HG03520 (cell line): ENCODE results near the gene ITPKC.
"Not testable (repeated sequence)": the region's sequence is repeated elsewhere in the genome, so short reads cannot be mapped to it uniquely, and the experiment has no call there.

Experiments used
- ATAC-seq: cut with Tn5 transposase; IDR thresholded peaks from one replicate; pipeline ENCODE4 v1.9.1; 2021; ENCODE audit warnings: mild to moderate bottlenecking, moderate library complexity; ENCODE audit not compliant: unreplicated experiment

The ITPKC gene

DNA sequence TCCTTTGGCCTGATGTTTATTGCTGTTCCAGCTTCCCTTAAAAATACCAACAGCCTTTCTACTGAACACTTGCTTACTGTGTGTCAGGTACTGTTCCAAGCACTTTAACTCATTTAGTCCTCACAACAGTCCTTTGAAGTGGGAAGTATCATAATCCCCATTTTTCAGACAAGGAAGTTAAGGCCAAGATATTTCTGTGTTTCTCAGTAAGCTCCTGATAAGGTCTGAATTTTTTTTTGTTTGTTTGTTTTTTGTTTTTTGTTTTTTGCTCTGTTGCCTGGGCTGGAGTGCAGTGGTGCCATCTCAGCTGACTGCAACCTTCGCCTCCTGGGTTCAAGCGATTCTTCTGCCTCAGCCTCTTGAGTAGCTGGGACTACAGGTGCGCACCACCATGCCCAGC lies 41.6 kb downstream of the ITPKC start:
- no peak for ATAC-seq

DNA sequence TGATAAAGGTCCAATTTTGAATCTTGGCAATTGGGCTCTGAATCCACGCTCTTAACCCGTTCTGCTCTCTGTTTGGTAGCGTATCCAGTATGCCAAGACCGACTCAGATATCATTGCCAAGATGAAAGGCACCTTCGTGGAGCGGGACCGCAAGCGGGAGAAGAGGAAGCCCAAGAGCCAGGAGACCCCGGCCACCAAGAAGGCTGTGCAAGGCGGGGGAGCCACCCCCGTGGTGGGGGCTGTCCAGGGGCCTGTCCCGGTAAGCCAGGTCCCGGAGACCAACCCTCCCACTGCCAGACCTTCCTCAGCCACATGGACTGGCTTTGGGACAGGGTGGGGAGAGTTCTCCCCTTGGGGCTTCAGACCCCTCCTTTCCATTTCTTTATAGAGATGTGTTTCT lies 42.4 kb downstream of the ITPKC start:
- no peak for ATAC-seq

- ATAC-seq: no peak
These were observed 46.0 kb downstream of the ITPKC start for GRCh38 chr19:40762754-40763470.

DNA sequence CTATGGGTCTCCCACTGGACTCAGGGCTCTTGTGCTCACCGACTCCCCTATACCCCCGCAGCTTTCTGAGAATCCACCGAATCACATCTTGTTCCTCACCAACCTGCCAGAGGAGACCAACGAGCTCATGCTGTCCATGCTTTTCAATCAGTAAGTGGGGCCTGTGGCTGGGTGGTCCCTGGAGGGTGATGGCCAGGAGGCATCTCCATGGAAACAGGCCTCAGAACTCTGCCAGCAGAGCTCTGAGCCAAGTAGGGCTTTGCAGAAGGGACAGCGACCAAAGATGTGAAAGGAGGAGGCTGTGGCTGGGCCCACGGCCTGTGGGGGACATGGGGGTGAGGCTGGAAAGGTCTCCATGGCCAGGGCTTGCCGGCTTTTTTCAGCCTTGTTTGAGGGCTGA lies 46.6 kb downstream of the ITPKC start:
- ATAC-seq: no peak

DNA sequence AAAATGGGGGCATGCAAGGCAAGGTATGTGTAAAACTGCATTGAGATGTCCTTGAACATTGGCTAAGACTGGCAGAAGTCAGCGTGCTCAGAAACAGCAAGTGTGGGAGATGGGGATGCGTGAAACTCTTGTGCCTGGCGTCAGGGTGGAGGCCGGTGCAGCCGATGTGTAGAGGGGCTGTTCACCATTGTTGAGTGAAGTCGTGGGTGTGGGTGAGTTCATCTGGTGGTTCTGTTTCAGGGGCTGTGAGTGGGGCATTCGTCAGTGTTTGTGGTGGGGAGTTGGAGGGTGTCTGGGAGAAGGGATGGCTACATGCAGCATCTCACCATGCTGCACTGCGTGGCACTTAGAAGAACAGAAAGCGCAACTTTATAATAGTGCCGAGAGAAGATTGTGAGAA lies 47.1 kb downstream of the ITPKC start:
- ATAC-seq: no peak

GRCh38 chr19:40766385-40766784 lies 49.5 kb downstream of the ITPKC start:
- ATAC-seq: not testable (repeated sequence)

DNA sequence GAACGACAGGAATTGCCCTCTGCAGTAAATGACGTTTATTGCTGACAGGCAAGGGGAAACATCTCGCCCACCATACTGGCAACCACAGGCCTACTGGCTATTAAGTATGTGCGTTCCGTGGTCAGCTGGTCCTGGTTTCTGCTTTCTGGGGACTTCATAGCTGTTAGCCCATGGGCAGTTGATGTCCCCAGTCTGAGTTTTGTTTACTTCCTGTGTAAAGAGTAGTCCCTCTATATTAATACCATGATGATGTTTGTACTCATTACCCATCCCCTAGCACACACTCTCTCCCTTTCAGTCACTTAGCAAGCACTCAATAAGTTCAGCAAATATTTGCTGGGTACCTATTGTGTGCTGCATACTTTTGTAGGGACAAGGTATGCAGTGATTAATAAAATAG lies 52.0 kb downstream of the ITPKC start:
- ATAC-seq: no peak

GRCh38 chr19:40771101-40771862 lies 54.4 kb downstream of the ITPKC start:
- ATAC-seq: not testable (repeated sequence)

- no peak for ATAC-seq
These were observed 58.2 kb downstream of the ITPKC start, which contains the start of gene MIA for GRCh38 chr19:40774916-40775631. Gene MIA (plus strand): TSS chr19:40775521. CDS start chr19:40775543, 22 bp downstream.

DNA sequence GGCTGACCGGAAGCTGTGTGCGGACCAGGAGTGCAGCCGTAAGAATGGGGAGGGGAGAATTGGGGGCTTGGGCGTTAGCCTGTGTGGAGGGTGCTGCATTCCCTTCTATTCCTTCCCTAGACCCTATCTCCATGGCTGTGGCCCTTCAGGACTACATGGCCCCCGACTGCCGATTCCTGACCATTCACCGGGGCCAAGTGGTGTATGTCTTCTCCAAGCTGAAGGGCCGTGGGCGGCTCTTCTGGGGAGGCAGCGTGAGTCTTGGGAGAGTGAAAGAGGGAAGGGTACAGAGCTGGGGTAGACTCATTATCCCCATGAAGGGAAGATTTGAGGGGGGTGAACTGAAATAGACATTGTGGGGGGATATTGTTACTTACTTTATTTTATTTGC lies 58.7 kb downstream of the ITPKC start:
- ATAC-seq: no peak

GRCh38 chr19:40776364-40776763 lies 59.5 kb downstream of the ITPKC start:
- ATAC-seq: no peak

GRCh38 chr19:40776932-40777644 lies 60.2 kb downstream of the ITPKC start:
- peak; percentile 64 for ATAC-seq

DNA sequence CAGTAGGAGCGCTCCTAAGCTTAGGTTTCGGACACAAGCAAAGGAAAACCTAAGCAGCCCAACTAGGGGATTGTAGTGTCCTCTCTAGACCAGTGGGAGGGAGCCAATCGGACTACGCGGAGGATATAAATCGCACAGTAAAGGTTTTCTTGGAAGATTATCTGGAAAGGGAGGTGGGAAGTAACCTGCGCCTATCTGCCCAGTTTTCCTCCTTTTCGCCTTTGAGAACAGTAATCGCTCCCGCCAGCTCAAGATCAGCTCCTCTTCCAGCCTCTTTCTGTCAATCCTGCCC lies 60.7 kb downstream of the ITPKC start:
- no peak for ATAC-seq

DNA sequence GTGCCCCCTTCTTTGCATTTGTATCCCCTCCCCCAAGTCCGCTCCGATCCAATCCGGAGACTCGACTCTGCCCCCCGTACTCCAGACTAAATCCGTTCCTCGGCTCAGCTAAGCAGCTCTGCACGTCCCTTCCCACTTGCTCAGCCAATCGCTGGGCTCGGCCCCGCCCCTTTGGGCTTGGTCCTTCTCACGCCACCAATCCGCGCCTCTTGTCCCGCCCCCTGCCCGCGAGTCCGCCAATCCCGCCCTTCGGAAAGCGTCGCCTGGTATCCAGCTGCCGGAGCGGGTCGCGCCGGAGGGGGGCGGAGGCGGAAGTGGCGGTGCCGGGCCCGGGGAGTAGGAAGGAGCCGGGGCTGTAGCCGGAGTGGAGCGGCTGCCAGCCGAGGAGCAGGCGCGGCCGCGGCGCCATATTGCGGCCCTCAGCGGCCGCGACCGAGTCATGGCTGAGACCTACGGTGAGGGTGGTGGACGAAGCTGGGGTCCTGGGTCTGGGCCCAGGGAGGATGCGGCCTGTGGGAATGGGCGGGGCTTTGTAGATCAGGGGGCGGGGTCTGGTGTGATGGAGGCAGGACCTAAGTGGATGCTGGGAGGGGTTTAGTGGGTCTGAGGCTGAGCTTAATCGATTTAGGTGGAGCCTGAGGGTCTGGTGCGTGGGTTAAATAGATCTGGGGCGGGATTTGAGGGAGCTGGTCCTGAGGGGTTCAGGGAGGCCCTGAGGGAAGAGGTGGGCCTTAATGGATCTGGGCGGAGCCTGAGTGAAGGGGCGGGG lies 61.2 kb downstream of the ITPKC start, which contains the start of gene RAB4B:
Gene RAB4B, plus strand, starts transcription at position 311 of the 769 bp plus-strand sequence. Its CDS starts 129 bp downstream, at position 440.
- peak; percentile 60 for ATAC-seq

GRCh38 chr19:40778706-40779284 lies 61.9 kb downstream of the ITPKC start:
- no peak for ATAC-seq

GRCh38 chr19:40780582-40780981 lies 63.7 kb downstream of the ITPKC start:
- no peak for ATAC-seq

DNA sequence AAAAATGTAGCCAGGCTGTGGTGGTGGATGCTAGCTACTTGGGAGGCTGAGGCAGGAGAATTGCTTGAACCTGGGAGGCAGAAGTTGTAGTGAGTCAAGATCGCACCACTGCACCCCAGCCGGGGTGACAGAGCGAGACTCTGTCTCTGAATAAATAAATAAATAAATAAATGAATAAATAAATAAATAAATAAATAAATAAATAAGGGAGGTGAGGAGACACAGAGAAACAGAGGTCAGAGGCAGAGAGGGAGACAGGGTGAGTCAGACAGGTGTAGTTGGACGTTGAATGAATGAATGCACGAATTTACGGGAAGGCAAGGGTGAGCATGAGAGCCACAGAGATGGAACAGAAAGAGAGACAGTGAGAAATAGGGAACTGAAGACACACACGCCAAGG lies 64.2 kb downstream of the ITPKC start:
- no peak for ATAC-seq

- ATAC-seq: no peak
These were observed 66.8 kb downstream of the ITPKC start for GRCh38 chr19:40783711-40784110.

DNA sequence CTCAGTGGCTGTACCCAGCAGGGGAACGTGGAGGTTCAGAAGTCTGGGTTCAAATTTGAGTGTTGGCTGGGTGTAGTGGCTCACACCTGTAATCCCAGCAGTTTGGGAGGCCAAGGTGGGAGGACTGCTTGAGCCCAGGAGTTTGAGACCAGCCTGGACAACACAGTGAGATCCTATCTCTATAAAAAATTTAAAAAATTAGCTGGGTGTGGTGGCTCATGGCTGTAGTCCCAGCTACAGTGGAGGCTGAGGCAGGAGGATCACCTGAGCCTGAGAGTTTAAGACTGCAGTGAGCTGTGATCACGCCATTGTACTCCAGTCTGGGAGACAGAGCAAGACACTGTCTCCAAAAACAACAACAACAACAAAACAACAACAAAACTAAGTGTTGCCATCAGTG lies 67.2 kb downstream of the ITPKC start:
- ATAC-seq: not testable (repeated sequence)

GRCh38 chr19:40785526-40785925 lies 68.6 kb downstream of the ITPKC start:
- ATAC-seq: no peak
